Natural killer cell (primary cell): Measurements from ENCODE around the gene SV2C. TPM values are rescaled to one million over a fixed set of nuclear protein-coding genes. Genes with fewer than 3 reads are reported as not detected.
A peak's percentile ranks its signal among the peaks of the same experiment; 100 is the strongest.

Experiments used
- ATAC-seq, 3 donors: fragments of 150-1000 bp in 2 of 3; fragments of 200-7000 bp in 1 of 3; cut with Tn5 transposase; 1 replicate in 1 of 3; 2 replicates in 2 of 3; pipeline ENCODE4 v1.10.0; 2021; ENCODE audit warnings: mild to moderate bottlenecking in 2 of 3, moderate library complexity in 2 of 3
- DNase-seq, 2 donors: peaks; one replicate each; pipeline versions ENCODE4 v3.0.0 to v3.0.0-alpha.2; 2013 to 2021; ENCODE audit warnings: mixed read lengths in 1 of 2
- H3K27ac ChIP-seq: one replicate; pipeline ENCODE4 v1.5.1; 2013; ENCODE audit warnings: mild to moderate bottlenecking, low read length
- H3K27me3 ChIP-seq: one replicate; pipeline ENCODE4 v1.6.1; 2013; ENCODE audit warnings: low read length; ENCODE audit not compliant: control insufficient read depth, insufficient read depth
- H3K36me3 ChIP-seq: one replicate; pipeline ENCODE4 v1.6.1; 2013; ENCODE audit warnings: low read length; ENCODE audit not compliant: control insufficient read depth, insufficient read depth
- H3K4me1 ChIP-seq: one replicate; pipeline ENCODE4 v1.6.1; 2013; ENCODE audit warnings: low read length; ENCODE audit not compliant: control insufficient read depth, insufficient read depth
- H3K4me3 ChIP-seq: one replicate; pipeline ENCODE4 v1.5.1; 2013; ENCODE audit warnings: low read length
- H3K9me3 ChIP-seq: one replicate; pipeline ENCODE4 v1.6.1; 2013; ENCODE audit warnings: low read length; ENCODE audit not compliant: control insufficient read depth, insufficient read depth
- H3K27ac Mint-ChIP-seq, 2 donors: one replicate each; pipeline ENCODE4 v1.8.0; 2022; ENCODE audit warnings: mild to moderate bottlenecking in 2 of 2, mixed read lengths in 2 of 2, moderate library complexity in 1 of 2
- H3K27me3 Mint-ChIP-seq, 2 donors: one replicate each; pipeline ENCODE4 v1.8.0; 2022; ENCODE audit warnings: low read depth in 2 of 2, mixed read lengths in 2 of 2
- H3K36me3 Mint-ChIP-seq: one replicate; pipeline ENCODE4 v1.8.0; 2022; ENCODE audit warnings: mixed read lengths
- H3K4me1 Mint-ChIP-seq, 2 donors: one replicate each; pipeline ENCODE4 v1.8.0; 2022; ENCODE audit warnings: mixed read lengths in 2 of 2
- H3K4me3 Mint-ChIP-seq: one replicate; pipeline ENCODE4 v1.8.0; 2022; ENCODE audit warnings: mild to moderate bottlenecking, moderate library complexity, mixed read lengths
- H3K9me3 Mint-ChIP-seq, 2 donors: one replicate each; pipeline ENCODE4 v1.8.0; 2022; ENCODE audit warnings: mixed read lengths in 2 of 2
- WGBS: methylation state at CpG from one replicate; pipeline ENCODE4 v1.1.7; 2013; ENCODE audit warnings: missing lambda C conversion rate; ENCODE audit not compliant: insufficient coverage; 5-methylcytosine and 5-hydroxymethylcytosine counted together
- intact Hi-C: fragments of 100-400 bp; cut with micrococcal nuclease; formaldehyde crosslinking; loops from one replicate; pipeline ENCODE4 v1.14.2; 2022
- total RNA-seq, 4 donors: library from RNA; stranded (reverse); fragments of 120-200 nt in 1 of 4; gene quantifications; one replicate each; pipeline versions ENCODE4 v1.2.3 to v1.2.4, GENCODE V29; 2013 to 2022
- TF ChIP-seq, protein P1 (sequence below): fragments of 200-600 bp; IDR thresholded peaks from one replicate; pipeline ENCODE4 v1.8.0; 2022; ENCODE audit warnings: antibody characterized with exemption

The SV2C gene
- total RNA-seq, 3 donors from 2014 or later (not counting 1 experiment from before 2014, with no cell fraction given): not detected

DNA sequence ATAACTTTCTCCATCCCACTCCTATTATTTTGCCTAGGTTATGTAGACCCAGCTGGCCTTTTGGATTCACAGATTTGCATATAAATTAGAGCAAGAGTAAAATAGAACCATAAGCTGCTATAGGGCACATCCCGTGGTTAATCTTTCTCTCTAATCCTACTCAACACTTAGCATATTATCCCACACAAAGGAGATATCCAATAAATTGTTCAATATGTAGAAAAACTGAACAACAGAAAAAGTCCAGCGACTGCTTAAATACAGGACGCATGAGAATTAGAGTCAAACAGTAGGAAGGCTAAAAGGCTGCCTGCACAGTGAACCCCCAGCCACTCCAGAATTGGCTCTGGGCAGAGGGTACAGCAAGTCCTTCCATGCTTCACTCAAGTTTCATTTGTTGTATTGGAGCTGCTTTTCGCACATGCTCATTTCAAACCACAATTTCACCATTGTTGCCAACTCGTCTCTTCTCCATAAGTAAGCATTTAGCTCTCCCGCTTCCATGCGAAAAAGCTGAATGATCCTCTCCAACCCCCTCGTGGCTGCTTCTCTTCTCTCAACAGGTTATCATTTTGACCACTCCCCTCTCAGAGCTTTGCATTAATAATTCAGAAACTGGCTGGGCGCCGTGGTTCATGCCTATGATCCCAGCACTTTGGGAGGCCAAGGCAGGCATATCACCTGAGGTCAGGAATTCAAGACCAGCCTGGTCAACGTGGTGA is 305.8 kb downstream of the SV2C start:
- no peak overlapping the region for H3K27ac Mint-ChIP-seq
- Histone ChIP-seq H3K4me3 (no peak overlapping the region), H3K9me3 (no peaks in the 10 kb centered on the region), H3K36me3 (no peaks in the 10 kb centered on the region), H3K27me3 (no peaks in the 10 kb centered on the region), H3K4me1 (peaks cover 32% of the 10 kb centered on the region), H3K27ac (no peak overlapping the region)
- no peaks in the 10 kb centered on the region for H3K27me3 Mint-ChIP-seq
- WGBS: 90% methylated on average over 10 of the region's 11 CpGs
- H3K36me3 Mint-ChIP-seq: no peaks in the 10 kb centered on the region
- DNase-seq (no peak), ATAC-seq (no peak)
- H3K4me3 Mint-ChIP-seq: no peak overlapping the region
- no peaks in the 10 kb centered on the region for H3K9me3 Mint-ChIP-seq
- intact Hi-C loops: no loop called here
- H3K4me1 Mint-ChIP-seq: peaks cover 46 to 69% of the 10 kb centered on the region in 2 donors
- TF ChIP-seq, protein P1, sequence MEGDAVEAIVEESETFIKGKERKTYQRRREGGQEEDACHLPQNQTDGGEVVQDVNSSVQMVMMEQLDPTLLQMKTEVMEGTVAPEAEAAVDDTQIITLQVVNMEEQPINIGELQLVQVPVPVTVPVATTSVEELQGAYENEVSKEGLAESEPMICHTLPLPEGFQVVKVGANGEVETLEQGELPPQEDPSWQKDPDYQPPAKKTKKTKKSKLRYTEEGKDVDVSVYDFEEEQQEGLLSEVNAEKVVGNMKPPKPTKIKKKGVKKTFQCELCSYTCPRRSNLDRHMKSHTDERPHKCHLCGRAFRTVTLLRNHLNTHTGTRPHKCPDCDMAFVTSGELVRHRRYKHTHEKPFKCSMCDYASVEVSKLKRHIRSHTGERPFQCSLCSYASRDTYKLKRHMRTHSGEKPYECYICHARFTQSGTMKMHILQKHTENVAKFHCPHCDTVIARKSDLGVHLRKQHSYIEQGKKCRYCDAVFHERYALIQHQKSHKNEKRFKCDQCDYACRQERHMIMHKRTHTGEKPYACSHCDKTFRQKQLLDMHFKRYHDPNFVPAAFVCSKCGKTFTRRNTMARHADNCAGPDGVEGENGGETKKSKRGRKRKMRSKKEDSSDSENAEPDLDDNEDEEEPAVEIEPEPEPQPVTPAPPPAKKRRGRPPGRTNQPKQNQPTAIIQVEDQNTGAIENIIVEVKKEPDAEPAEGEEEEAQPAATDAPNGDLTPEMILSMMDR: no peak

DNA sequence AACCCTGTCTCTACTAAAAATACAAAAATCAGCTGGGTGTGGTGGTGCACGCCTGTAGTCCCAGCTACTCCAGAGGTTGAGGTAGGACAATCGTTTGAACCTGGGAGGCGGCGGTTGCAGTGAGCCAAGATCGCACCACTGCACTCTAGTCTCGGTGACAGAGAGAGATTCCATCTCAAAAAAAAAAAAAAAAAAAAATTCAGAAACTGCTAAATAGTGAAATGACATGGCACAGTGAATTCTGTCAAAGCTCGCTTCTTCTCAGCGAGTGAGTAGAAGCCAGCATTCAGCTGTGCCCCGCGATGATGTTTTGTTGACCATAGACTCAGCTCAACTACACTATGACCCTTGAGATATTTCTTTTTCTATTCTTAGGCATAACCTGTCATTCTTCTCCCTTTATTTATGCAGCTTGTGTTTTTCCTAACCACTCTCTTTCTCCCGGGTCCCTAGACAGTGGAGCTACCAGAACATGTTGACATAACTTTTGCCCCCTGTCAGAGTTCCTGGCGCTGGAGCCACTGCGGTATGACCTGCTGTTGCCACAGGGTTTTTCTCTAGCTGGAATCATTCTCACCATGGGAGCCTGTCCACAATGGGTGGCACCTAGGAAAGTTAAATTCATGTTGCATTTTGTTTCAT is 306.5 kb downstream of the SV2C start:
- Mint-ChIP-seq H3K9me3 (no peaks in the 10 kb centered on the region), H3K27ac (peak overlapping the region; percentile 71 to 73), H3K27me3 (no peaks in the 10 kb centered on the region), H3K4me3 (no peak overlapping the region), H3K36me3 (no peaks in the 10 kb centered on the region), H3K4me1 (peaks cover 47 to 70% of the 10 kb centered on the region in 2 donors)
- no peak overlapping the region for H3K27ac ChIP-seq
- H3K4me3 ChIP-seq: no peak overlapping the region
- no peak for DNase-seq
- no peak for ATAC-seq
- no peaks in the 10 kb centered on the region for H3K27me3 ChIP-seq
- TF ChIP-seq, protein P1: no peak
- peaks cover 28% of the 10 kb centered on the region for H3K4me1 ChIP-seq
- intact Hi-C loops: no loop called here
- H3K9me3 ChIP-seq: no peaks in the 10 kb centered on the region
- H3K36me3 ChIP-seq: no peaks in the 10 kb centered on the region
- 92% methylated on average over 12 of the region's 13 CpGs for WGBS

DNA sequence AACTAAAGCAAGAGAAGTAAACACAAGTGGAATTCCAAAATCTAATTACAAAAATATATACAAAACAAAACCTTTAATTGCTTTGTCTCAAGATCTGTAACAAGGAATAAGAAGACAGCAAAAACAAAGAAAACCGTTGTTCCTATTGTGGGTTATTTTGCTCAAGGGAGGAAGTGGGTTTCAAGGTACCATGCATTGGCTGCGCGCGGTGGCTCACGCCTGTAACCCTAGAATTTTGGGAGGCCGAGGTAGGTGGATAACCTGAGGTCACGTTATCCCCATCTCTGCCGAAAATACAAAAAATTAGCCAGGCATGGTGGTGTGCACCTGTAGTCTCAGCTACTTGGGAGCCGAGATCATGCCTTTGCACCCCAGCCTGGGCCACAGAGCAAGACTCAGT is 307.8 kb downstream of the SV2C start:
- Histone ChIP-seq H3K36me3 (no peaks in the 10 kb centered on the region), H3K27ac (no peak overlapping the region), H3K4me3 (no peak overlapping the region), H3K27me3 (no peaks in the 10 kb centered on the region), H3K9me3 (no peaks in the 10 kb centered on the region), H3K4me1 (peaks cover 25% of the 10 kb centered on the region)
- ATAC-seq: peak in 1 of 3 donors; percentile 34
- peak in 1 of 2 donors; percentile 60 for DNase-seq
- TF ChIP-seq, protein P1: no peak
- H3K27me3 Mint-ChIP-seq: no peaks in the 10 kb centered on the region
- intact Hi-C loops: no loop called here
- H3K36me3 Mint-ChIP-seq: no peaks in the 10 kb centered on the region
- H3K27ac Mint-ChIP-seq: peak overlapping the region; percentile 71 to 73
- peaks cover 38 to 71% of the 10 kb centered on the region in 2 donors for H3K4me1 Mint-ChIP-seq
- 13% methylated on average over 9 of the region's 9 CpGs for WGBS
- no peaks in the 10 kb centered on the region for H3K9me3 Mint-ChIP-seq
- peak overlapping the region; percentile 69 for H3K4me3 Mint-ChIP-seq
